K562 (cell line): ENCODE data around the gene NBEA.

Experiments used
- GABPA ChIP-seq: fragments of 200-800 bp; sonication (Bioruptor generic); conservative IDR thresholded peaks from 2 replicates; pipeline ENCODE4 v1.6.1; 2016; ENCODE audit warnings: low read depth, missing genetic modification characterization, missing compliant biosample characterization
- POLR2A ChIP-seq: fragments of 450-650 bp; conservative IDR thresholded peaks from 2 replicates; pipeline ENCODE4 v1.6.1; 2016
- SIRT6 ChIP-seq: IDR thresholded peaks from one replicate; pipeline ENCODE4 v1.6.1; 2012; ENCODE audit warnings: low read depth, mild to moderate bottlenecking, control low read depth, inconsistent platforms, low read length, moderate library complexity
- SMAD2 ChIP-seq: fragments of 150-350 bp; IDR thresholded peaks from 2 replicates; pipeline ENCODE4 v1.6.1; 2014; ENCODE audit warnings: low read depth, mild to moderate bottlenecking, low read length

- TF ChIP-seq SMAD2 (no peak), SIRT6 (no peak), POLR2A (no peak), GABPA (tag) (no peak)
Observed at GRCh38 chr13:35293579-35294226, 351.6 kb downstream of the NBEA start.
